ENCODE data around the gene ADM.
A peak's percentile ranks its signal among the peaks of the same experiment; 100 is the strongest.

ADM gene

GRCh38 chr11:10326012-10326964, 21.4 kb downstream of the ADM start:
- no peak for DNase-seq (ENCODE audit: insufficient read length)
- no peak for FAIRE-seq
- TF ChIP-seq TAF1 (IDR thresholded peaks at IDR 0.05; ENCODE audit: borderline replicate concordance, low read depth, low read length) (no peak), POLR2A (IDR thresholded peaks at IDR 0.05; ENCODE audit: low read depth, low read length) (no peak), POLR2AphosphoS5 (IDR thresholded peaks at IDR 0.05; ENCODE audit: low read depth, low read length) (no peak)

GRCh38 chr11:10327254-10327653, 22.4 kb downstream of the ADM start:
- FAIRE-seq (no peak), DNase-seq (ENCODE audit: insufficient read length) (no peak)
- TF ChIP-seq TAF1 (IDR thresholded peaks at IDR 0.05; ENCODE audit: borderline replicate concordance, low read depth, low read length) (no peak), POLR2A (IDR thresholded peaks at IDR 0.05; ENCODE audit: low read depth, low read length) (no peak), POLR2AphosphoS5 (IDR thresholded peaks at IDR 0.05; ENCODE audit: low read depth, low read length) (no peak)

GRCh38 chr11:10328314-10329098, 23.6 kb downstream of the ADM start:
- no peak for TF ChIP-seq POLR2AphosphoS5 (IDR thresholded peaks at IDR 0.05; ENCODE audit: low read depth, low read length)
- no peak for TF ChIP-seq POLR2A (IDR thresholded peaks at IDR 0.05; ENCODE audit: low read depth, low read length)
- TF ChIP-seq TAF1 (IDR thresholded peaks at IDR 0.05; ENCODE audit: borderline replicate concordance, low read depth, low read length), result no peak
- DNase-seq (ENCODE audit: insufficient read length) (no peak), FAIRE-seq (no peak)

GRCh38 chr11:10329356-10329755, 24.5 kb downstream of the ADM start:
- FAIRE-seq (no peak), DNase-seq (ENCODE audit: insufficient read length) (no peak)
- TF ChIP-seq TAF1 (IDR thresholded peaks at IDR 0.05; ENCODE audit: borderline replicate concordance, low read depth, low read length), result no peak
- TF ChIP-seq POLR2A (IDR thresholded peaks at IDR 0.05; ENCODE audit: low read depth, low read length), result no peak
- no peak for TF ChIP-seq POLR2AphosphoS5 (IDR thresholded peaks at IDR 0.05; ENCODE audit: low read depth, low read length)

GRCh38 chr11:10329935-10330334, 25.1 kb downstream of the ADM start:
- DNase-seq (ENCODE audit: insufficient read length) (no peak), FAIRE-seq (no peak)
- no peak for TF ChIP-seq POLR2AphosphoS5 (IDR thresholded peaks at IDR 0.05; ENCODE audit: low read depth, low read length)
- TF ChIP-seq POLR2A (IDR thresholded peaks at IDR 0.05; ENCODE audit: low read depth, low read length), result no peak

GRCh38 chr11:10331548-10332289, 26.8 kb downstream of the ADM start:
- FAIRE-seq (peak; percentile 33), DNase-seq (ENCODE audit: insufficient read length) (no peak)
- TF ChIP-seq POLR2AphosphoS5 (IDR thresholded peaks at IDR 0.05; ENCODE audit: low read depth, low read length) (no peak), TAF1 (IDR thresholded peaks at IDR 0.05; ENCODE audit: borderline replicate concordance, low read depth, low read length) (no peak), POLR2A (IDR thresholded peaks at IDR 0.05; ENCODE audit: low read depth, low read length) (no peak)

- no peak for TF ChIP-seq POLR2AphosphoS5 (IDR thresholded peaks at IDR 0.05; ENCODE audit: low read depth, low read length)
- no peak for TF ChIP-seq TAF1 (IDR thresholded peaks at IDR 0.05; ENCODE audit: borderline replicate concordance, low read depth, low read length)
- TF ChIP-seq POLR2A (IDR thresholded peaks at IDR 0.05; ENCODE audit: low read depth, low read length), result no peak
- FAIRE-seq, result no peak
- DNase-seq (ENCODE audit: insufficient read length), result no peak
Observed at GRCh38 chr11:10333490-10333889, 28.6 kb downstream of the ADM start.

- no peak for TF ChIP-seq POLR2A (IDR thresholded peaks at IDR 0.05; ENCODE audit: low read depth, low read length)
- no peak for TF ChIP-seq POLR2AphosphoS5 (IDR thresholded peaks at IDR 0.05; ENCODE audit: low read depth, low read length)
- TF ChIP-seq TAF1 (IDR thresholded peaks at IDR 0.05; ENCODE audit: borderline replicate concordance, low read depth, low read length), result no peak
- DNase-seq (ENCODE audit: insufficient read length) (no peak), FAIRE-seq (no peak)
Observed at GRCh38 chr11:10338287-10338686, 33.4 kb downstream of the ADM start.

GRCh38 chr11:10348650-10349280, 43.9 kb downstream of the ADM start:
- peak; percentile 14 for FAIRE-seq
- no peak for TF ChIP-seq POLR2AphosphoS5 (IDR thresholded peaks at IDR 0.05; ENCODE audit: low read depth, low read length)
- no peak for TF ChIP-seq TAF1 (IDR thresholded peaks at IDR 0.05; ENCODE audit: borderline replicate concordance, low read depth, low read length)
- TF ChIP-seq POLR2A (IDR thresholded peaks at IDR 0.05; ENCODE audit: low read depth, low read length), result no peak

GRCh38 chr11:10349281-10349665, 44.4 kb downstream of the ADM start:
- DNase-seq (ENCODE audit: insufficient read length), result no peak
- TF ChIP-seq POLR2A (IDR thresholded peaks at IDR 0.05; ENCODE audit: low read depth, low read length) (no peak), POLR2AphosphoS5 (IDR thresholded peaks at IDR 0.05; ENCODE audit: low read depth, low read length) (no peak), TAF1 (IDR thresholded peaks at IDR 0.05; ENCODE audit: borderline replicate concordance, low read depth, low read length) (no peak)
- FAIRE-seq, result no peak

More at GRCh38 chr11:10348650-10349280, 43.9 kb downstream of the ADM start:
- DNase-seq (ENCODE audit: insufficient read length), result no peak

GRCh38 chr11:10349806-10350205, 44.9 kb downstream of the ADM start:
- DNase-seq (ENCODE audit: insufficient read length) (no peak), FAIRE-seq (no peak)
- TF ChIP-seq POLR2A (IDR thresholded peaks at IDR 0.05; ENCODE audit: low read depth, low read length), result no peak
- TF ChIP-seq POLR2AphosphoS5 (IDR thresholded peaks at IDR 0.05; ENCODE audit: low read depth, low read length), result no peak
- no peak for TF ChIP-seq TAF1 (IDR thresholded peaks at IDR 0.05; ENCODE audit: borderline replicate concordance, low read depth, low read length)

Data from GM12892 (cell line).